Stimulated activated CD8-positive, alpha-beta memory T cell treated with anti-CD3 and anti-CD28 coated beads, Interleukin-15, amount 100 ng/mL, for 1 hour (primary cell): ENCODE results near the gene LMF1.

ENCODE experiments used
- DNase-seq: peaks from one replicate; pipeline ENCODE4 v3.0.0-alpha.2; 2020; ENCODE audit warnings: low read depth

LMF1 gene

GRCh38 chr16:912684-913613, 57.8 kb downstream of the LMF1 start:
- DNase-seq: no peak

- no peak for DNase-seq
These were observed 58.5 kb downstream of the LMF1 start for GRCh38 chr16:912322-912683.

GRCh38 chr16:911604-912321, 59.0 kb downstream of the LMF1 start:
- no peak for DNase-seq

- no peak for DNase-seq
These were observed 59.7 kb downstream of the LMF1 start for GRCh38 chr16:911101-911500.

DNA sequence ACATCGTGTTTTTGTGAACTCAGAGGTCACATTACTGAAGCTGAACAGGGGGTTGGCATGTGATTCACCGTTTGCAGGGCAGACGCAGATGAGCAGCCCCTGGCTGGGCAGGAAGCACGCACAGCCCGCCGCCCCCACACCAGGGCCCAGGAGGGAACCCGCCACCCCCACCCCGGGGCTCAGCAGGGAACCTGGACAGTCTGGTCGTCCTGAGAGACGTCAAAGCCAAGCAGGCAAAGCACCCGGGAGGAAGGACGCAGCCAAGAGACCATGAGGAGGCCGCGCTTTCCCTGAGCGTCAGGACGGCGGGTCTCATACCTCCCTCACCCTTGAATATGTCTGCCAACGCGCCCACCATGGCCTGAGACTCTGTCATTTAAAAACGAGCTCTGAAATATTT, 60.6 kb downstream of the LMF1 start:
- no peak for DNase-seq

GRCh38 chr16:909281-910000, 61.3 kb downstream of the LMF1 start:
- DNase-seq: no peak

- DNase-seq: no peak
These were observed 62.1 kb downstream of the LMF1 start for GRCh38 chr16:908526-909155.

- no peak for DNase-seq
These were observed 62.9 kb downstream of the LMF1 start for GRCh38 chr16:907842-908241.

DNA sequence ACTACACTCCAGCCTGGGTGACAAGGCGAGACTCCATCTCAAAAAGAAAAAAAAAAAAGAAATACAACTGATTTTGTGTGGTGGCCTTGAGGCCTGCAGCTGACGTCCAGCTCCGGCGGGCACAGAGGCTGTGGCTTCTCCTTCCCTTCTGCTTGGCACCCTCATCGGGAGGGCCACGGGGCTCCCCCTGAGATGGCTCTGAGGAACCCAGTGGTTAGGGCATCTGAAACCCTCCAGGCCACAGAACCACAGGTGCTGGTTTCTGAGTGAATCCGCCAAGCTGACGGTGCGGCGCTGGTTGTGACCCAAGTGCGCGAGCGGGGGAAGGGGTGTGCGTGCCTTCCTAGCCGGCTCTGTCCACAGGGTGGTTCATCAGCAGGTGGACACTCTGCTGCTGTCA, 63.4 kb downstream of the LMF1 start:
- no peak for DNase-seq

GRCh38 chr16:906296-906695, 64.5 kb downstream of the LMF1 start:
- DNase-seq: no peak

DNA sequence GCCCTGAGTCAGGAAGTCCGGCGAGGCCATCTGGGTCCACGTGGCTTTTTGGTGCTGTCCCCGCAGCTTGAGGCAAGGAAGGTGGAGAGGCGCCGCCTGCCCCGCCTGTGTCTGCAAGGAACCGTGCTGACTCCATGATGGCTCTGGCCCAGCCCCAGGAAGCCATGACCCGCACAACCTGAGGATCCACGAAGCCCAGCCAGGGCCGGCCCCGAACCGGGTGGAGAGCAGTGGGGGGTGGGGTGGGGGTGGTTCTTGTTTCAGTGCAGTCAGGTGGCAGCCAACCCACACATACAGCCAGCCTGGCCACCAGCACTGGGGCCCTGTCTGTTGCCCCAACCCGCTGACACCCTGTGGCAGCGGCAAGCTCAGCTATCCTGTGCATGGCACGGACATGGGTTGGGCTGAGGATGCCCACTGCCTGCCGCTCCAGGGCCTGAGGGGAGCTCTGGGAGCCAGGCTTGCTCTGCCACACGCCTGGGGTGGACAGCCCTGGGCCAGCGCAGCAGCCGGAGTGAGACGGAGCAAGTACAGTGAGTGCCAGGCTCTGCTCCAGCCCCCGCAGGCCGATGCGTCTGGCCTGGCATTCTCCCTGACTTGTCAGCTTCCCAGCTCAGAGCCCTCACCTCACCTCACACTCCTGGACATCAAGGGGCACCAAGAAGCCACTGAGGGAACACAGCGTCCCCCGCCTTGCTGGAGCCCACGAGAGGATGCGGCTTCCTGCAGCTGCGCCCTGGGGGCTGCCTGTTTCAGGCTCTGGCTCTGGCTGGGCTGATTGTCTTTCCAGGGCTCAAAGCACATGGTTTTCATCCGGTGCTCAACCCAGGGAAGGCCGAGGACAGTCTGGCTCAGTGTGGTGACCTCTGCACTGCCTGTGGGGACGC, 68.8 kb downstream of the LMF1 start:
- no peak for DNase-seq

DNA sequence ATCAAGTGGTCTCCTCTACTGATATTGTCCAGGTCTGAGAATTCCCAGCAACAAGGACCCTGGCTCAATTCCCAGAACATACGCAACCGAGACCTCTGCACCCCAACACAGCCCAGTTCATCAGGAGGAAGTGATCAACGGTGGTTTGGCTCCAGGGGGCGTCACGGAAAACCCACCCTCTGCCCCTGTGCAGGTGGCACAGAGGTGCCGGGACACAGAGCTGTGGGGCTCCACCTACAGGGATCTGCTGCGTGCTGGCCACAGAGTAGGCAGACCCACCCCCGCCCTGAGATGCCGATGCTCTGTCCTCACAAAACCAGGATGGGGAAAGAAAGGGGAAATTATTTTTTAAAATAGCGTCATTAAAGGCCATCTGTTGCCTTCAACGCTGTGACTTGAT, 69.6 kb downstream of the LMF1 start:
- no peak for DNase-seq

GRCh38 chr16:900211-900610, 70.6 kb downstream of the LMF1 start:
- DNase-seq: no peak

GRCh38 chr16:899683-900060, 71.1 kb downstream of the LMF1 start:
- no peak for DNase-seq

GRCh38 chr16:898761-899682, 71.8 kb downstream of the LMF1 start:
- DNase-seq: no peak

GRCh38 chr16:898216-898615, 72.6 kb downstream of the LMF1 start:
- no peak for DNase-seq

DNA sequence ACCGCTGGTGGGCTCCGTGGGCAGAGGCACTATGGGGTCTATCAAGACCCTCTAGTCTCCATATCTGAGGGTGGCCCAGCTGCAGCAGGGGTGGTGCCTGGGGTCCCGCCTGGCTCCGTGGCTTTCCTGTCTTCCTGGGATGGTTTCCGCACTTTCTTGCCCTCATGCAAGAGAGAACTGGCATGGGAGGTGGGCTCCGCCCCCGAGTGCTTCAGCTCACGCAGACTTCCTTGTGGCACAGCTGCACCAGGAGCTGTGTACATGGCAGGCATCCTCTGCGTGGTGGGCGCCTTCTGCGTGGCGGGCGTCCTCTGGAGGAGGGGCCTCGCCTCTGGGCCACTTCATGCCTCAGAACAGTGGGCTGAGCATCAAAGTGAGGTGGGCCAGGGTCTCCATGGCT, 73.1 kb downstream of the LMF1 start:
- DNase-seq: no peak

DNA sequence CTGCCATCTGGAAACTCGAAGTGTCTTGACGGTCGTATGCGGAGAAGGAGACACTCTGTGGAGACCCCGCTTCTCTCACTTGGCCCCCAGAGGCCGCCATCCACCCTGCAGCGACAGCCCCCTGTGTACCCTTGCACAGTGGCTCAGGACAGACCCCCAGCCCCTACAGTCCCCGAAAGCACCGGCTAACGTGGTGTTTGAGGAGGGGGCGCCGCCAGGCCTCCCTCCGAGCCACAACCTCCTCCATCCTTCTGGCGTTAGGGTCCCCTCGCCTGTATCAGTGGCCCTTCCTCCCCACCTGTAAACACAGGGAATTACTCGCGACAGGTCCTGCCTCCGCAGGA, 73.6 kb downstream of the LMF1 start:
- no peak for DNase-seq

GRCh38 chr16:896261-897199, 74.3 kb downstream of the LMF1 start:
- no peak for DNase-seq
